HL-60/S4 treated with retinoic acid at 250 ng/mL for 4 days and 3 days (cell line): ENCODE results near the gene EARS2.
"Not testable (repeated sequence)": the region's sequence is repeated elsewhere in the genome, so short reads cannot be mapped to it uniquely, and the experiment has no call there.

Experiments used
- in situ Hi-C: fragments of 300-500 bp; cut with MboI; formaldehyde crosslinking; loops from 2 replicates; pipeline ENCODE4 v1.7.0; 2022; ENCODE audit warnings: low sequenced_read_pairs

The EARS2 gene

GRCh38 chr16:23528644-23529310 lies 28.4 kb downstream of the EARS2 start:
- in situ Hi-C loops = no loop called here

GRCh38 chr16:23527961-23528643 lies 29.0 kb downstream of the EARS2 start:
- in situ Hi-C loops = no loop called here

- in situ Hi-C loops = no loop called here
Measured at GRCh38 chr16:23524886-23525285, 32.3 kb downstream of the EARS2 start.

GRCh38 chr16:23523876-23524385 lies 33.2 kb downstream of the EARS2 start:
- in situ Hi-C loops = no loop called here

GRCh38 chr16:23523321-23523720 lies 33.8 kb downstream of the EARS2 start:
- in situ Hi-C loops = no loop called here

DNA sequence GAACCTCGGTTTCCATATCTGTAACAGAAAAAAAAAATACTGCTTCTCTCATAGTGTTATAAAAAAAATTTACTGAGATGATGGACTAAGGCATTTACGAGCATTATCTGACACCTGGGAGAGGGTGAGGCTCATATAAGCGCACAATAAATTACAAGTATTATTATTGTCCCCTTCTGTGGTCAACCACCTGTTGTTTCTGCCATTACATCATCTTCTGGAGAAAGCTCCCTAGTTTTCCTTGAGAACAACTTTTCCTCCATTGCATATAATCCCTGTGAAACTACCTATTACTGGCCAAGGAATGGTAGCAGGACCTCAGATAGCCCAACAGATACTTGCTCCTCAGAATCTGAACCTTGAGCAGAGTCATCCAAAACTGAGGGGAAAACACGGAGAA lies 35.2 kb downstream of the EARS2 start:
- in situ Hi-C loops = no loop called here

GRCh38 chr16:23521037-23521743 lies 36.0 kb downstream of the EARS2 start:
- in situ Hi-C loops = no loop called here

DNA sequence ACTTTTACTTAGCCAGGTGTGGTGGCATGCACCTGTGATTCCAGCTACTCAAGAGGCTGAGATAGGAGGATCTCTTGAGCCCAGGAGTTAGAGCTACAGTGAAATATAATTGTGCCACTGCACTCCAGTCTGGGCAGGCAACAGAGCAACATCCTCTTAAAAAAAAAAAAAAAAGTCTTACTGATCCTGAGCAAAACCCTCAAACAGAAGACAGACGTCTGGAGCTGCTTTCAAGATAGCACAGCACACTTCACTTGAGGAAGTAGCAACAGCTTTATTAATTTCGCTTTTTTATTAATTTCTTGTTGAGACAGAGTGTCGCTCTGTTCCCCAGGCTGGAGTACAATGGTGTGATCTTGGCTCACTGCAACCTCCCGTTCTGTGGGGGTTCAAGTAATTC lies 36.6 kb downstream of the EARS2 start:
- in situ Hi-C loops = no loop called here

DNA sequence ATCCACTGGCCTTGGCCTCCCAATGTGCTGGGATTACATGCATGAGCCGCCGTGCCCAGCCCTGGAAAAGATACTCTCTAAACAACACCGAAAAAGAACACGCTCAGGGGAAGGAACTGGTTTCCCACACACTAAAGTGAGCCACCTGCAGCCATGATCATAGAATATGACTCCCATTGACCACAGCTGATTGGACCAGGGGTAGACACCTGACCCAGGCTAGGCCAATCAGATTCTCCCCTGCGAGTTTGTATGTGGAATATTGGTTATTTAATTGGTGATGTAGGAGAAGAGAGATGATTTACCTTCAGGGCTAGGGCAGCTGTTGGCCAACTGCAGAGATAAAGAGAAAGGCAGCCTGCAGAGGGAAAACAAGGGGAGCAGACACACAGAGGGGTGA lies 37.9 kb downstream of the EARS2 start:
- in situ Hi-C loops = no loop called here

DNA sequence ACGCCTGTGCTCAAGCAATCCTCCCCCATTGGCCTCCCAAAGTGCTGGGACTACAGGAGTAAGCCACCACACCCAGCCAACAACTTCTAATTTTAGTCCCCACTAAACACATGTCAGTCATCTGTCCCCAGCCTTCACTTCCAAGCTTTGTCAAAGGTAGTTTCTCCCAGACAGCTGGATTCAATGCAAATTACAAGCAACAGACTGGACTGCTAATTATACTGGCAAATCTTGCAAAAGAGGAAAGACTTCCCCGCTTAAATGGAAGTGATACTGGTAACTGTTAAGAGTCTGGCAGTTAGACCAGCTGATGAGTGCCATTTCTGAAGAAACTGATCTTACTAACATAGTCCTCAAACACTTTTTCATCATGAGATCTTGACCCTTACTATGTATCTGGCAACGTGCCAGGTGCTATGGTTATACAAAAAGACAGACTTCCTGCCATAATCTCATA lies 38.7 kb downstream of the EARS2 start:
- in situ Hi-C loops = no loop called here

DNA sequence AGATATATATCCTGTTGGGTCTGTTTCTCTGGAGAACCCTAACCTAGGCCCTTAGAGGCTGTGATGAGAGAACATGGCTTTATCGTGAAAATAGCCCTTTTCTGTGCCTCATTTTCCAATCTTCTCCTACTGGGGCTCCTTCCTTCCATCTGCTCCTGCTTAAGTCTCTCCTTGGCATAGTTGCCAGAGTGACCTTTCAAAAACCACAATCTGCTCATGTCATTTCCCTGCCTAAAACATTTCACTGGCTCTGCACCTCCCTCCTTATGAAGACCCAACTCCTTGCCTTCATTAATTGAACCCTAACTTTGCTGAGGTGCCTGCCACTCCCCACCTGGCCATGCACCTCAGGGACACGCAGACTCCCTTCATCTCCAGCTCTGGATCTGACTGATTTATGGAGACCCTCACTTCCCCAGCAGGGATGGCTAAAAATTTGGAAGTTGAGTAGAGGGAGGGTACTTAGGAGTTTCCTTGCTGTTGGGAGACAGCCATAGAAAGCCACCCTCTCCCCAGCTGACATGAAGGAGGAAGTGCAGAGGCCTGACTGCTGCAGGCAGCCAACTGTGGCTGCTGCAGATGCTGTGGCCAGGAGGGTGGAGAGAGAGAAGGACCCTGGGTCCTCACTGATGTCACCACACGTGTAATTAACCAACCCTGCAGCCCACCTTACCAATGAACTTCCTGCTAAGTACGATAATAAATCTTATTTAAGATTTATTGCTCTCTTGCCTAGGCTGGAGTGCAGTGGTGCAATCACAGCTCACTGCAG lies 40.6 kb downstream of the EARS2 start:
- in situ Hi-C loops = no loop called here

DNA sequence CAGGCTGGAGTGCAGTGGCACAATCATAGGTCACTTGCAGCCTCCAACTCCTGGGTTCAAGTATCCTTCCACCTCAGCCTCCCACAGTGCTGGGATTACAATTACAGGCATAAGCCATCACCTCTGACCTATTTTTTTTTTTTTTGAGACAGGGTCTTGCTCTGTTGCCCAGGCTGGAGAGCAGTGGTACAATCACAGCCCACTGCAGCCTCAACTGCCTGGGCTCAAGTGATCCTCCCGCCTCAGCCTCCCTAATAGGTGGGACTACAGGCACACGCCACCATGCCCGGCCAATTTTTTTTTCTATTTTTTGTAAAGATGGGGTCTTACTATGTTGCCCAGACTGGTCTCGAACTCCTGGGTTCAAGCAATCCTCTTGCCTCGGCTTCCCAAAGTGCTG lies 41.3 kb downstream of the EARS2 start:
- in situ Hi-C loops = no loop called here

DNA sequence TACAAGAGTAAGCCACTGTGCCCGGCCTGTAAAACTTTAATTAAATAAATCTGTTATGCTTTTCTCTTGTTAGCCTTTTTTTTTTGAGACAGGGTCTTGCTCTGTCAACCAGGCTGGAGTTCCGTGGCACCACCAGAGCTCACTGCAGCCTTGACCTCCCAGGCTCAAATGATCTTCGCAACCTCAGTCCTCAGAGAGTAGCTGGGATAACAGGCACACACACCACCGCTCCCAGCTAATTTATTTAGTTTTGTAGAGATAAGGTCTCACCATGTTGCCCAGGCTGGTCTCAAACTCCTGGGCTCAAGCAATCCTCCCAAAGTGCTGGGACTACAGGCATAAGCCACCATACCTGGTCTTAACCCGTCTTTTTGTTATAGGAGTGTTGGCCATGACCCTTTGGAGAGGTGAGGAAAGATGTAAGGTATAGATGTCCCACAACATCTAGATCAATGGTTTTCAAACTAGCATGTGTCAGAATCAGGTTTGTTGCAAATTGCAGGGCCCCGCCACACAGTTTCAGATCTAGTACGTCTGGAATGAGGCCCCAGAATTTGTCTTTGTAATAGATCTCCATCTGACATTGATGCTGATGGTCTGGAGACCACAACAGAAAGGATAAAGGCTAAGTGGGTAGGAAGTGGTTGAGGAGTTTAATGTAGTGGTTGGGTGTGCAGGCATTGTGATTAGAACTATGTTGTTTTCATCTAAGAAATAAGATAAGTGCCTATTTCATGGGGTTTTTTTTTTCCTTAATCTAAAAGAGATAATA lies 42.6 kb downstream of the EARS2 start:
- in situ Hi-C loops = no loop called here

DNA sequence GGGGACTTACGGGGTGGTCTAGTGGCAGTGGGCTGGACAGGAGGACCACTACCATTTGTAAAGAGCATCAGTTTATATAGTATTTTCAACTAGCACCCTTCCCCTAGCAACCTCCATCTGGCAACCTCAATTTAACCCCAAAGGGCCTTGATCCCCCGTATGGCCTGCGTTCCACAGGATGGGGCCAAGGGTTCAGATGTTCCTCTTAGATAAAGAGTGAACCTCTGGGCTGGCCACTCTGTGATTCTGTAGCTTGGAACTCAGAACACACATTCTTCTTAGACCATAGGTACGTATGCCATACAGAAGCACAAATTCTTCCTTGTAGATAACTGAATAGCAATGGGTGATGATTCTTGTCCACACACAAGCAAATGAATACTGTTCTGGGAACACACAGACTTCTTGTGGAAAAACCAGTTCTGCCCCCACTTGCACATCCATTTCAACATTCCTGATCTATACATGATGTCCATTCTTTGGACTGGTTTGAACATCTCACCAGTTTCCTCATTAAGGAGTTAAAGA lies 44.9 kb downstream of the EARS2 start:
- in situ Hi-C loops = no loop called here

- in situ Hi-C loops = no loop called here
Measured at GRCh38 chr16:23511731-23512130, 45.4 kb downstream of the EARS2 start.

- in situ Hi-C loops = not testable (repeated sequence)
Measured at GRCh38 chr16:23510915-23511270, 46.3 kb downstream of the EARS2 start.

- in situ Hi-C loops = no loop called here
Measured at GRCh38 chr16:23510164-23510914, 46.8 kb downstream of the EARS2 start, which contains the start of gene GGA2. Gene GGA2 (minus strand): TSS chr16:23510494. CDS start chr16:23510411, 83 bp downstream.

DNA sequence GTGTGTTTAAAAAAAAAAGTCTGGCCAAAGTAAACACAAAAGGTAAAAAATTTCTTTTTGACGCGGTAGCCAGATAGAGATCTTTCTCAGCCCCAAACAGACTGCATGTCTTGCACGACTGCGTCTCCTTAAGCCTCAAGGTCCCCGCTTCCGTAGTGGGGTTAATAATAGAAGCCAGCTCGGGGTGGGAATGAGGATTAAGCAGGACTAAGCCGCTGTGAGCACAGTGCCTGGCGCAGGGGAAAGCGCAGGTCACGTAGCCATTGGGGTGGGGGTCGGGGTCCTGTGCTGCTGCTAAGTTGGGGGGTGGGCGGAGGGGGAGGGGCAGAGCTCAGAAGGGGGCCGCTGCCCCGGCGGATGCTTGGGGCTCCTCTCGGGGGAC lies 47.4 kb downstream of the EARS2 start:
- in situ Hi-C loops = no loop called here

DNA sequence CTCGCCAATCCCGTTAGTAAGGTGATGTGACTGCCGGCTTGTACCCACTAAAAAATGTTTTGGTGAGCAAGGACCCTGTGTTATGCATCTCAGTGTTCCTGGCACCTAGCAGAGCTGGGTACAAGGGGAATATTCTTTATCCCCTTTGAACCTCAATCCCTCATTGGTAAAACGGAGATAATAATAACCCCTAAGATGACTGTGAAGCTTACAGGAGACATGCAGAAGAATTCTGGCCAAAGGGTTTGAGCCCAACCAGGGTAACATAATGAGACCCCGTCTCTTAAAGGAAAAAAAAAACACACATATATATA lies 47.8 kb downstream of the EARS2 start:
- in situ Hi-C loops = no loop called here
